HL-60 (cell line): ENCODE results near the gene TMEM151B.

ENCODE experiments used
- DNase-seq, 2 experiments: peaks; one replicate each; pipeline ENCODE4 v3.0.0-alpha.2; 2010 to 2020; ENCODE audit warnings: low read depth in 1 of 2, low spot score in 1 of 2
- H3K27ac ChIP-seq: fragments of 250-450 bp; sonication (Bioruptor Pico); replicated peaks from 2 replicates; pipeline ENCODE4 v1.5.1; 2020; ENCODE audit warnings: mild to moderate bottlenecking, moderate library complexity
- H3K27me3 ChIP-seq: fragments of 250-450 bp; sonication (Bioruptor Pico); 2 replicates; pipeline ENCODE4 v1.5.1; 2021; ENCODE audit warnings: mild to moderate bottlenecking, moderate library complexity; ENCODE audit not compliant: insufficient read depth, poor library complexity, severe bottlenecking
- H3K4me3 ChIP-seq: replicated peaks from 2 replicates; pipeline ENCODE4 v1.5.1; 2011; ENCODE audit warnings: mild to moderate bottlenecking, control low read depth, low read length; ENCODE audit not compliant: insufficient read depth
- GABPA ChIP-seq: IDR thresholded peaks from 2 replicates; pipeline ENCODE4 v1.6.1; 2012; ENCODE audit warnings: low read depth
- POLR2AphosphoS5 ChIP-seq: IDR thresholded peaks from 2 replicates; pipeline ENCODE4 v1.6.1; 2012; ENCODE audit warnings: low read depth
- SPI1 ChIP-seq: IDR thresholded peaks from 2 replicates; pipeline ENCODE4 v1.6.1; 2012; ENCODE audit warnings: low read depth, mild to moderate bottlenecking, borderline replicate concordance
- TF ChIP-seq, protein P1 (sequence below): IDR thresholded peaks from 2 replicates; pipeline ENCODE4 v1.6.1; 2012; ENCODE audit warnings: low read depth; ENCODE audit not compliant: insufficient replicate concordance
- TF ChIP-seq, protein P2 (sequence below): IDR thresholded peaks from one replicate; pipeline ENCODE4 v1.5.1; 2011; ENCODE audit warnings: low read length, control low read depth, inconsistent platforms; ENCODE audit not compliant: insufficient read depth

TMEM151B gene

DNA sequence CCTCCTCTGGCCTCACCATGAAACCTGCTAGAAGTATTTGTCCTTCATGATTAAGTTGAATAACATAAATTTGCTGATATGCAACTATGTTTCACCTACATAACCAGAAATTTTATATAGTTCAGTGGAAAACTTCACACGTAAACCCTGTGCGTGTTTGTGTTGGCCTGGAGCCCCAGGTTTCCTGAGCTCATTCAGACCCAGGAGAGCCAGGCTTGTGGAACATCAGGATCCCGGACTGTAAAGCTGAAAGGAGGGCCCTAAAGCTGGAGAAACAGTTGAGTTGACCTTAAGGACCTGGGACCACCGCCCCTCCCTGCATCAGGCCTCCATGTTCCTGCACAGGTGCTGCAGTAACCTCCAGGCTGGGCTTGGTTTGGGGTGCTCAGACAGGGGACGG lies 69.1 kb downstream of the TMEM151B start:
- Histone ChIP-seq H3K27ac (no peak overlapping the region), H3K27me3 (no peaks in the 10 kb centered on the region), H3K4me3 (no peak overlapping the region)
- TF ChIP-seq GABPA: no peak
- TF ChIP-seq SPI1: no peak
- TF ChIP-seq POLR2AphosphoS5: no peak
- TF ChIP-seq, protein P1, sequence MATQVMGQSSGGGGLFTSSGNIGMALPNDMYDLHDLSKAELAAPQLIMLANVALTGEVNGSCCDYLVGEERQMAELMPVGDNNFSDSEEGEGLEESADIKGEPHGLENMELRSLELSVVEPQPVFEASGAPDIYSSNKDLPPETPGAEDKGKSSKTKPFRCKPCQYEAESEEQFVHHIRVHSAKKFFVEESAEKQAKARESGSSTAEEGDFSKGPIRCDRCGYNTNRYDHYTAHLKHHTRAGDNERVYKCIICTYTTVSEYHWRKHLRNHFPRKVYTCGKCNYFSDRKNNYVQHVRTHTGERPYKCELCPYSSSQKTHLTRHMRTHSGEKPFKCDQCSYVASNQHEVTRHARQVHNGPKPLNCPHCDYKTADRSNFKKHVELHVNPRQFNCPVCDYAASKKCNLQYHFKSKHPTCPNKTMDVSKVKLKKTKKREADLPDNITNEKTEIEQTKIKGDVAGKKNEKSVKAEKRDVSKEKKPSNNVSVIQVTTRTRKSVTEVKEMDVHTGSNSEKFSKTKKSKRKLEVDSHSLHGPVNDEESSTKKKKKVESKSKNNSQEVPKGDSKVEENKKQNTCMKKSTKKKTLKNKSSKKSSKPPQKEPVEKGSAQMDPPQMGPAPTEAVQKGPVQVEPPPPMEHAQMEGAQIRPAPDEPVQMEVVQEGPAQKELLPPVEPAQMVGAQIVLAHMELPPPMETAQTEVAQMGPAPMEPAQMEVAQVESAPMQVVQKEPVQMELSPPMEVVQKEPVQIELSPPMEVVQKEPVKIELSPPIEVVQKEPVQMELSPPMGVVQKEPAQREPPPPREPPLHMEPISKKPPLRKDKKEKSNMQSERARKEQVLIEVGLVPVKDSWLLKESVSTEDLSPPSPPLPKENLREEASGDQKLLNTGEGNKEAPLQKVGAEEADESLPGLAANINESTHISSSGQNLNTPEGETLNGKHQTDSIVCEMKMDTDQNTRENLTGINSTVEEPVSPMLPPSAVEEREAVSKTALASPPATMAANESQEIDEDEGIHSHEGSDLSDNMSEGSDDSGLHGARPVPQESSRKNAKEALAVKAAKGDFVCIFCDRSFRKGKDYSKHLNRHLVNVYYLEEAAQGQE: no peak
- TF ChIP-seq, protein P2, sequence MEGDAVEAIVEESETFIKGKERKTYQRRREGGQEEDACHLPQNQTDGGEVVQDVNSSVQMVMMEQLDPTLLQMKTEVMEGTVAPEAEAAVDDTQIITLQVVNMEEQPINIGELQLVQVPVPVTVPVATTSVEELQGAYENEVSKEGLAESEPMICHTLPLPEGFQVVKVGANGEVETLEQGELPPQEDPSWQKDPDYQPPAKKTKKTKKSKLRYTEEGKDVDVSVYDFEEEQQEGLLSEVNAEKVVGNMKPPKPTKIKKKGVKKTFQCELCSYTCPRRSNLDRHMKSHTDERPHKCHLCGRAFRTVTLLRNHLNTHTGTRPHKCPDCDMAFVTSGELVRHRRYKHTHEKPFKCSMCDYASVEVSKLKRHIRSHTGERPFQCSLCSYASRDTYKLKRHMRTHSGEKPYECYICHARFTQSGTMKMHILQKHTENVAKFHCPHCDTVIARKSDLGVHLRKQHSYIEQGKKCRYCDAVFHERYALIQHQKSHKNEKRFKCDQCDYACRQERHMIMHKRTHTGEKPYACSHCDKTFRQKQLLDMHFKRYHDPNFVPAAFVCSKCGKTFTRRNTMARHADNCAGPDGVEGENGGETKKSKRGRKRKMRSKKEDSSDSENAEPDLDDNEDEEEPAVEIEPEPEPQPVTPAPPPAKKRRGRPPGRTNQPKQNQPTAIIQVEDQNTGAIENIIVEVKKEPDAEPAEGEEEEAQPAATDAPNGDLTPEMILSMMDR: no peak
- no peak for DNase-seq

DNA sequence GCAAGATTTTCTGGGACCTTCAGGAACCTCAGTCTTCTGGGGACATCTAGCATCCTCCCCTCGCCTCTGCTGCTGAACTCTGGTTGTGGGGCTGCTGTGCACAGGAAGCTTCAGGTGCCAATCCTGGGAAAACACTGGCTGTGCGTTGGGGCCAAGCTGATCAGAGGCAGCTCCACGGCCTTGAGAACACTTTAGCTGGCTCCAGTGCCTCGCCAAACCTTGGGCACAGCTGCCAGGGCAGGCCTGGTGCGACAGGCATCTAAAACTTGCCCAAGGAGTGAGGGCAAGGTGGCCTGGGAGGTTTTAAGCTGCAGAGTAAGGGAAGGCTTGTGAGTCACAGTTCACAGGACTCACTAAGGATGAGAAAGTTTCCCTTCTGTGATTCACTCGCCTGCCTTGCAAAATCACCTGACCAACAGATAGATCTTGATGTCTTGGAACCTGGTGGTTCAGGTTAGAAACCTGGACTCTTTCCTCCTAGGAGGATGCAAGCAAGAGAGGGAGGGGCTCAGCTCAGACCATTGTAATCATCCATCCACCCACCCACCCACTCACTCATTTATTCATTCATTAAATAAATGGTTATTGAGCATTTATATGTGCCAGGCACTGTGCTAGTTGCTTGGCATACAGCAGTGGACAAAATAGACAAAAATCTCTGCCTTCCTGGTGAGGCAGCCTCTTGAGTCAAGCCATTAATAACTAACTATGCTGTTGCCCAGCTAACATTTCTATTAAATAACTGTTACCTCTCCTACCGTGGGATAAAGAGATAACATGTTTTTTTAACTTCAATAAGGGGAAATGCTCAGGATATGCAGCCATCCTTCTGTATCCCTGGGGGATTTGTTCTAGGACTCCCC lies 69.7 kb downstream of the TMEM151B start:
- Histone ChIP-seq H3K4me3 (no peak overlapping the region), H3K27me3 (no peaks in the 10 kb centered on the region), H3K27ac (no peak overlapping the region)
- TF ChIP-seq, protein P1: no peak
- TF ChIP-seq GABPA (no peak), SPI1 (no peak), POLR2AphosphoS5 (no peak)
- TF ChIP-seq, protein P2: no peak
- no peak for DNase-seq

DNA sequence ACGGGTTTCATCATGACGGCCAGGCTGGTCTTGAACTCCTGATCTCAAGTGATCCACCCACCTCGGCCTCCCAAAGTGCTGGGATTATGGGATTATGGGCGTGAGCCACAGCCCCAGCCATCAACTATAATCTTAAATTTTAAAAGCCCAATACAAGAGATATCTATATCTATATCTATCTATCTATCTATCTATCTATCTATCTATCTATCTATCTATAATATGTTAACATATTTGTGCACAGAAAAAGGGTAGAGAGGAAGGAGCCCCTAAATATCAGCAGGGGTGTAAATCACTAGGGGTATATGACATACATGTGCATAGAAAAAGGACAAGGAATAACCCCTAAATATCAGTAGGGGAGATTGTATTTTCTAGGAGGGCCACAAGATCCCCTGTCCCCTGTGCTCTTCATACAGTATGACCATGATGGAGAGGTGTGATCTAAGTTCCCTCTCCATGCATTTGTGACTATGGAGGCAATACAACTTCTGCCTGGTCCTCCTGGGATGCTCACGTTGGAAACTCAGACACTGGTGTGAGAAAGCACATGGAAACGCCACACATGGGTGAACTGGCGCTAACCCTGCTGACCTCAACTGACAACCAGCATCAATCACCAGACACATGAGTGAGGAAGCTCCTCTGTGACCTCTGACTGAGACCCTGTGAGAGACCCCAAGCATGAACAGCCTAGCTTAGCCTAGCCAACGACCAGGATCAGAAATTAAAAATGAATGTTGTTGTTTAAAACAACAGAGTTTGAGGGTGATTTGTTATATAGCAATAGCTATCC lies 71.0 kb downstream of the TMEM151B start:
- TF ChIP-seq SPI1 (no peak), POLR2AphosphoS5 (no peak), GABPA (no peak)
- TF ChIP-seq, protein P1: no peak
- TF ChIP-seq, protein P2: no peak
- no peak for DNase-seq
- Histone ChIP-seq H3K27ac (no peak overlapping the region), H3K4me3 (no peak overlapping the region), H3K27me3 (no peaks in the 10 kb centered on the region)
